ENCODE results near the gene UBE2J2. TPM values are rescaled to one million over a fixed set of nuclear protein-coding genes. Genes with fewer than 3 reads are reported as not detected.

The UBE2J2 gene
- polyA plus RNA-seq, 3 donors, result 51.7 to 58.8 (median 54.6) TPM

GRCh38 chr1:1216770-1217620, 56.7 kb downstream of the UBE2J2 start:
- DNase-seq, result no peak

- no peak for DNase-seq
Observed at GRCh38 chr1:1215881-1216605, 57.6 kb downstream of the UBE2J2 start.

- DNase-seq, result no peak
Observed at GRCh38 chr1:1215080-1215676, 58.5 kb downstream of the UBE2J2 start.

- no peak for DNase-seq
Observed at GRCh38 chr1:1213345-1214265, 60.0 kb downstream of the UBE2J2 start, which contains the start of gene TNFRSF4. TNFRSF4 (minus strand) TSS chr1:1214153; CDS start chr1:1214127, 26 bp downstream.

GRCh38 chr1:1212780-1213344, 60.8 kb downstream of the UBE2J2 start:
- no peak for DNase-seq

- no peak for DNase-seq
Observed at GRCh38 chr1:1211541-1212441, 61.9 kb downstream of the UBE2J2 start.

GRCh38 chr1:1210726-1211540, 62.7 kb downstream of the UBE2J2 start:
- DNase-seq, result no peak

GRCh38 chr1:1208713-1209433, 64.8 kb downstream of the UBE2J2 start:
- DNase-seq, result no peak

GRCh38 chr1:1207571-1207892, 66.1 kb downstream of the UBE2J2 start:
- no peak for DNase-seq

GRCh38 chr1:1206966-1207531, 66.6 kb downstream of the UBE2J2 start:
- no peak for DNase-seq

GRCh38 chr1:1206376-1206965, 67.2 kb downstream of the UBE2J2 start, which contains the start of gene TNFRSF18:
TNFRSF18 (minus strand) TSS chr1:1206592; CDS start chr1:1206571, 21 bp downstream.
- DNase-seq, result no peak

GRCh38 chr1:1205769-1206375, 67.8 kb downstream of the UBE2J2 start:
- no peak for DNase-seq

- DNase-seq, result no peak
Observed at GRCh38 chr1:1204998-1205768, 68.5 kb downstream of the UBE2J2 start.

- DNase-seq, result no peak
Observed at GRCh38 chr1:1204425-1204920, 69.2 kb downstream of the UBE2J2 start.
